BJ (cell line): ENCODE measurements around the gene SHISAL1. TPM values are rescaled to one million over a fixed set of nuclear protein-coding genes. Genes with fewer than 3 reads are reported as not detected.

Source experiments
- CTCF ChIA-PET: fragments of 350-600 bp; formaldehyde crosslinking; extraction: SDS; loops from one replicate; lab custom pipeline; 2021; ENCODE audit warnings: antibody characterized with exemption, inconsistent platforms; lab: Yijun Ruan, JAX
- POLR2A ChIA-PET: fragments of 300-600 bp; sonication (Branson Sonifier 250); formaldehyde crosslinking; extraction: SDS; loops from one replicate; lab custom pipeline; 2021; ENCODE audit warnings: antibody characterized with exemption; lab: Charles Lee
- DNase-seq: peaks from one replicate; pipeline ENCODE4 v3.0.0-alpha.2; 2011; ENCODE audit warnings: low read depth
- H3K27me3 ChIP-seq: 2 replicates; pipeline ENCODE4 v1.6.0; 2011; ENCODE audit warnings: low read length; ENCODE audit not compliant: control insufficient read depth, insufficient read depth
- H3K36me3 ChIP-seq: 2 replicates; pipeline ENCODE4 v1.5.1; 2011; ENCODE audit warnings: low read length; ENCODE audit not compliant: control insufficient read depth, insufficient read depth
- H3K4me3 ChIP-seq: 2 replicates; pipeline ENCODE4 v1.5.1; 2011; ENCODE audit warnings: low read depth, mild to moderate bottlenecking, control low read depth, low read length
- polyA plus RNA-seq: library from polyadenylated mRNA; depleted of rRNA; stranded (reverse); fragments of >200 nt; gene quantifications from 2 replicates; pipeline ENCODE4 v1.2.3, GENCODE V29; 2011
- TF ChIP-seq, protein P1 (sequence below): IDR thresholded peaks from 2 replicates; pipeline ENCODE4 v1.5.1; 2011; ENCODE audit warnings: low read depth, mild to moderate bottlenecking, control low read depth, inconsistent platforms, low read length, moderate library complexity; ENCODE audit not compliant: insufficient read depth

The SHISAL1 gene
- polyA plus RNA-seq, 1 experiment: 0.34 TPM

DNA sequence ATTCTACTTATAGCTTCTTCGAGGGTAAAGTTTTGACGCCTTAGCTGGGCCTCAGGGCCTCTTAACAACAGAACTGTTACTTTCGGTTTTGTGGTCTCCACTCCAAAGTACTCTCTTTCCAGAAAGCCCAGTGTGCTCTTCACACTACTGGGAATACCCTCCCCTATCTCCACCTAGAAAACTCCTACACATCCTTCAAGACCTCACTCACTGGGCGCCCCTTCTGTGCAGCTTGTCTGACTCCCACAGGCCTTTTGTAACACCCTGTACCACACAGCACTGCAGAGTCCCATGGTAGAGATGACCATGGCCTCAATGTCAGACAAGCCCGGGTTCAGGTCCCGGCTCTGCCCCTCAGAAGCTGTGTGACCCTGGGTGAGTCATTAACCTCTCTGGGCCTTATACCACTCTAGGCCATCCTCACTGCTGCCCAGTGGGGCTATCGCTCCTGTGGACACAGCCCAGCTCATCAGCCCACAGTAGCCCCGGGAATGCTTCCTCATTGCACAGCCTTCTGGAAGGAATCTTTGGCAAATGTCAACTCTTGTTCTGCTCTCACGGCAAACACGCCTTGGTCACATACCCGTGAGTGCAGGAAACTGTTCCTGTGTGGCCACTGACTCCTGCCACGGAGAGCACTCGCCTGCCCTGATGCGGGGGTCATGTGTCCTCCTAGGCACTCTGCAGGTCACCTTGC is 51.4 kb downstream of the SHISAL1 start:
- ChIA-PET CTCF (no interaction called here), POLR2A (no interaction called here)
- H3K27me3 ChIP-seq: 0 out of 2 replicates have a peak, but pooled peaks cover 2% of the 10 kb centered on the region
- no peaks in the 10 kb centered on the region for H3K36me3 ChIP-seq
- no peak overlapping the region for H3K4me3 ChIP-seq
- DNase-seq: no peak
- TF ChIP-seq, protein P1, sequence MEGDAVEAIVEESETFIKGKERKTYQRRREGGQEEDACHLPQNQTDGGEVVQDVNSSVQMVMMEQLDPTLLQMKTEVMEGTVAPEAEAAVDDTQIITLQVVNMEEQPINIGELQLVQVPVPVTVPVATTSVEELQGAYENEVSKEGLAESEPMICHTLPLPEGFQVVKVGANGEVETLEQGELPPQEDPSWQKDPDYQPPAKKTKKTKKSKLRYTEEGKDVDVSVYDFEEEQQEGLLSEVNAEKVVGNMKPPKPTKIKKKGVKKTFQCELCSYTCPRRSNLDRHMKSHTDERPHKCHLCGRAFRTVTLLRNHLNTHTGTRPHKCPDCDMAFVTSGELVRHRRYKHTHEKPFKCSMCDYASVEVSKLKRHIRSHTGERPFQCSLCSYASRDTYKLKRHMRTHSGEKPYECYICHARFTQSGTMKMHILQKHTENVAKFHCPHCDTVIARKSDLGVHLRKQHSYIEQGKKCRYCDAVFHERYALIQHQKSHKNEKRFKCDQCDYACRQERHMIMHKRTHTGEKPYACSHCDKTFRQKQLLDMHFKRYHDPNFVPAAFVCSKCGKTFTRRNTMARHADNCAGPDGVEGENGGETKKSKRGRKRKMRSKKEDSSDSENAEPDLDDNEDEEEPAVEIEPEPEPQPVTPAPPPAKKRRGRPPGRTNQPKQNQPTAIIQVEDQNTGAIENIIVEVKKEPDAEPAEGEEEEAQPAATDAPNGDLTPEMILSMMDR: no peak

DNA sequence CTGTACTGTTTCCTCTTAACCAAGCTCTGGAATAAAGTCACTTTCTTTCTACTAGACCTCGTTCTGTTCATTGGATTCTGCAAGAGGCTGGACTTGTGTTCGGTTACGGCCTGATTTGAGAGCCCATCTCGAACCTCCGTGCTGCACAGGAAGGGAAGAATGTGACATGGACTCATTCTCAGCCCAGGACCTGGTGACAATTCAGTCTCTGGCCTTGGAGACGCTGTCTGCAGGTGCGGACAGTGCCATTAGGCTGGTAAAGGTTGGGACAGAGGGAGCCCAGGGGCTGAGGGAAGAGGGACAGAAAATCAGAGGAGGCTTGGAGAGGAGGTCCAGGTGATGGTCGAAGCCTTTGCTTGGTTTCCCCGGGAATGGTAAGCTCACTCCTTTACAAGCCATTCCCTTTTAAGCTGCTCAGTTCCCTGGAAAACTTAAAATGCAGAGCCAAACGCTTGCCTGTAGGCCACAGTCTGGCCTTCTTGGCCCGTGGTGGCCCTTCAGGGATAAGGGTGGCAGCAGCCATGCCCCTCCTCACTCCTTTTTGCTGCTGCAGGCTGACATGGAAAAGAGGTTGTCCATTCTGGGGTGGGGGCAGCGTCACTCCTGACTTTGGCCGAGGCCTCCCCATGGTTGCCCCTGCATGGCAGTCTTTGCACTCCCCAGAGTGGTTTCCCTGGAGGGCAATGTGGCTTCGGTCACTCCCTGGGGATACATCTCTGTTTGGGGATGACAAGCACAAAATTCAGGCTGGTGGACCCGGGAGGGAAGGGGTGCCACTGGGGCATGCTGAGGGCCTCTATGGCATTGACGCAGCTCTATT is 52.3 kb downstream of the SHISAL1 start:
- TF ChIP-seq, protein P1: no peak
- DNase-seq: no peak
- Histone ChIP-seq H3K4me3 (no peak overlapping the region), H3K36me3 (no peaks in the 10 kb centered on the region), H3K27me3 (0 out of 2 replicates have a peak, but pooled peaks cover 2% of the 10 kb centered on the region)
- POLR2A ChIA-PET: no interaction called here
- CTCF ChIA-PET: interaction anchor here (1.0 kb wide), 1 partner anchor 10 kb away, joined by 3 read pairs; no protein-coding TSS in a partner anchor

DNA sequence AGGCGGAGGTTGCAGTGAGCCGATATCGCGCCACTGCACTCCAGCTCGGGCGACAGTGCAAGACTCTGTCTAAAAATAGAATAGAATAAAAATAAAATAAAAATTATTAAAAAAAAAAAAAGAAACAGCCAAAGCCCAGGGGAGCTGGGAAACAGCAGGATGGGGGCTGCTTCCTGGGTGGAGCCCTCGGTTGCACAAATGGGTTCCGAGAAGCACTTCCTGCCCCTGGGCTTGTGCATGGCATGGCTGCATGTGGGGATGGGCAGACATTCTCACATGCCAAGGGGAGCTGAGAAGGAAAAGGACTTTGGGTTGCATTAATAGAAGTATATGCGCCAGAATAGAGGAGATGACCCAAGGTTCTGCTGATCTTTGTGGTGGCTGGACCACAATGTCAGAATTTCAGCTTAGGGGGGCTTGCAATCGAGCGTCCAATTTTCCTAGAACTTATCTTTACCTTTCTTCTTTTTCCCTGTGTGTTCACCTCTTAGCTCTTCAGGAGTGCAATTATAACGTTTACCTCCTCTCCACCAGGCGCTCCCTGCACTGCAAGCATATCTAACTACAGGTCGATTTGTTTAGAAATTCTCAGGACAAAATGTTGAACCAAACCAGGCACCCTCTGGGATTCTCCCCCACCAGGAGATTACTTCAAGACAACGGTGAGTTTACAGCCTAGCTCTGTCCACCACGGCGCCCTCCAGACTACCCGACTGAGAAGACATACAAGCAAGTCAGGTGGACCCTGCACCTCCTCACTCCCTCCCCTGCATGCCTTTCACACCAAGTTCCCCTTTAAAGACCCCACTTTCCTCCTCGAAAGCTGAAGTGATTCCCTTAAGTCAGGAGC is 53.2 kb downstream of the SHISAL1 start:
- POLR2A ChIA-PET: no interaction called here
- TF ChIP-seq, protein P1: no peak

DNA sequence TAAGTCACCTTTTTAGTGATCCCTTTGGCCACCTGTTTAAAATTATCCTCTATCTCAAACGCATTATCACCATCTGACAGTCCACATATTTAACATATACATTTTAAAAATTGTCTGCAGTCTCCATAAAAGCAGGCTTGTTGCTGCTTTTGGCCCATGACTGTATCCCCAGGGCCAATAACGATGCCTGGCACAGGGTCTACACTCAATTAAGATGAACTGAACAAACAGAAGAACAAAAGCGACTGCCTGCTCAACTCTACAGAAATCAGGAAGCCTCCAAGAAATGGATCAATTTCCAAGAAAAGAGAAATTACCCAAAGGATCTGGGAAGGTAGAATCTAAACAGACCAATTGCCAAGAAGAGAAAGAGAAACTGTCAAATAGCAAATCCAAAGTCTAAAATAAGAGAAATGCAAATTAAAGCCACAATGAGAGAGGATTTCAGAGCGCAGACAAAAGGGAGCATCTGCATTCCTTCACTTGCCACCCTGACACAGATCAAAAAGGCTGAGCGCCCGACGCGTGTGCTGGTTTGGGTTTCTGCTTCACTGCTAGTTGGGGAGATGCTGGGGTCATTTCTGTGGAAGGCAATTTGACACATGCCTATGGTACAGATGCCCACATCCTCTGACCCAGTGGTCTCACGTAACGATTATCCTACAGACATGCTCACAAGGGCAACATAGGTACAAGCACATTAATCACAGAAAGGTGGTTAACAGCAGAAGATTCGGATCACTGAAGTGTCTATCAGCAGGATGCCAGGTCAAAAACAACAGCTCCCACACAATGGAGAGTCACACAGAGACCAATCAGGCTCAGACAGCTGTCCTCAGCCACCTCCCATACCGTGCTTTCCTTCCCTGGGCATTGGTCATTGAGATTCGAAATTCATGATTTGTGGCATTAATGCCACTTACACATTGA is 55.9 kb downstream of the SHISAL1 start:
- TF ChIP-seq, protein P1: no peak
- H3K4me3 ChIP-seq: no peak overlapping the region
- DNase-seq: no peak
- no peaks in the 10 kb centered on the region for H3K36me3 ChIP-seq
- H3K27me3 ChIP-seq: 0 out of 2 replicates have a peak, but pooled peaks cover 3% of the 10 kb centered on the region
- ChIA-PET CTCF (no interaction called here), POLR2A (no interaction called here)

More for the DNA sequence above, 53.2 kb downstream of the SHISAL1 start:
- CTCF ChIA-PET: interaction anchor here (0.6 to 1.0 kb wide), 2 partner anchors 11 to 22 kb away, joined by 3 to 5 read pairs; no protein-coding TSS in a partner anchor
- no peak for DNase-seq
- no peak overlapping the region for H3K4me3 ChIP-seq
- 0 out of 2 replicates have a peak, but pooled peaks cover 3% of the 10 kb centered on the region for H3K27me3 ChIP-seq
- H3K36me3 ChIP-seq: no peaks in the 10 kb centered on the region
